ENCODE measurements around the gene PSMB7.
A peak's percentile ranks its signal among the peaks of the same experiment; 100 is the strongest.

The PSMB7 gene

GRCh38 chr9:124399968-124400940 is 15.0 kb downstream of the PSMB7 start:
- Mint-ChIP-seq H3K4me1 (peaks cover 53% of the 10 kb centered on the region), H3K4me3 (no peak overlapping the region), H3K9me3 (no peaks in the 10 kb centered on the region), H3K36me3 (peaks cover 9% of the 10 kb centered on the region), H3K27me3 (no peaks in the 10 kb centered on the region), H3K27ac (no peak overlapping the region)

DNA sequence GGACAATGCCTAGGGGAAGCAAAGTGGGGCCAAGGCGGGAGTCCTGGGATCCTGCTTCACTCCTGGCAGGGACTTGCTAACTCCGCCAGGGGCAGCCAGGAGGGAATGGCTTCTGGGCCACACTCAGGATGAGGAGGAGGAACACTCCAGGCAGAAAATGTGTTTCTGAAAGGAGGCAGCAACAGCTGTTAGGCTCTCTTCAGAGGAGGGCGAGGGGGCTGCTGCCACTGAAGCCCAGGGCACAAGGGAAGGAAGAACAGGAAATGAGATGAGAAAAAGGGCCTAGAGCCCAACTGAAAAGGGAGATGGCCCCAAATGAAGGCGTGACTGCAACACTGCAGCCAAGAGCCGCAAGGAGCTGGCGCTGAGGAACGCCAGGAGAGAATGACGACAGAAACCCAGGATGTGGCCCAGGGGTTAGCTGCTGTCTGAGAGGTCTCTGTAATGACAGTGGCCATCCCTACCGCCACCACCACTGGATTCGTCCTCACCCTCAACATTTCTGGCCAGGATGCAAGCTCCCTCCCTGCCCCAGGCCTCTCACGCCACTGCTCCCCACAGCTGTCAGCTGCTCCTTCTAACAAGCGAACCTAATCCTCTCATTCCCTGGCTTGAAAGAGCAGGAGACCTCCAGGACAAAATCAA is 15.8 kb downstream of the PSMB7 start:
- H3K27ac Mint-ChIP-seq: no peak overlapping the region
- H3K9me3 Mint-ChIP-seq: no peaks in the 10 kb centered on the region
- no peaks in the 10 kb centered on the region for H3K27me3 Mint-ChIP-seq
- no peak overlapping the region for H3K4me3 Mint-ChIP-seq
- peaks cover 5% of the 10 kb centered on the region for H3K36me3 Mint-ChIP-seq
- peaks cover 58% of the 10 kb centered on the region for H3K4me1 Mint-ChIP-seq

GRCh38 chr9:124398191-124398935 is 16.9 kb downstream of the PSMB7 start:
- Mint-ChIP-seq H3K9me3 (no peaks in the 10 kb centered on the region), H3K36me3 (peaks cover 3% of the 10 kb centered on the region), H3K4me3 (no peak overlapping the region), H3K4me1 (peaks cover 63% of the 10 kb centered on the region), H3K27me3 (no peaks in the 10 kb centered on the region), H3K27ac (no peak overlapping the region)

DNA sequence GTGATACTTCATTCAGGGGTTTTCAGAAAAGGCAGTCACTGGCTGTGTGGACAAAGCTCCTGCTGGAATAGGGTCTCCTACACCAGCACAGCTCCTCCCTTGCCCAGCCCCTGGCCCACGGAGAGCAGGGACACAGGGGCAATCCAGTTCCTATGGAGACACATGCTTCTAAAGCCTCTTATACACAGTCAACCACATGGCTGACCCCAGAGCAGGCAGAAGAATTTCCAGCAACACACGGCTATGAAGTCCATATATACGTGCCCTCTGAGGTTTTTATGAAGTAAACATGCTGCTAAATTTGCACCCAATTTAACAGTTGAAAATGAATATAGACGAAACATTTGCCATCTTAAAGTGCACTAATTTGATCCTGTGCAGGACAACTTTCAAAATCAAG is 19.4 kb downstream of the PSMB7 start:
- H3K9me3 Mint-ChIP-seq: no peaks in the 10 kb centered on the region
- H3K27me3 Mint-ChIP-seq: no peaks in the 10 kb centered on the region
- peaks cover 74% of the 10 kb centered on the region for H3K4me1 Mint-ChIP-seq
- peaks cover under 1% of the 10 kb centered on the region for H3K36me3 Mint-ChIP-seq
- H3K27ac Mint-ChIP-seq: no peak overlapping the region
- no peak overlapping the region for H3K4me3 Mint-ChIP-seq

GRCh38 chr9:124394596-124394995 is 20.6 kb downstream of the PSMB7 start:
- Mint-ChIP-seq H3K4me1 (peaks cover 80% of the 10 kb centered on the region), H3K36me3 (no peaks in the 10 kb centered on the region), H3K27ac (no peak overlapping the region), H3K4me3 (no peak overlapping the region), H3K27me3 (no peaks in the 10 kb centered on the region), H3K9me3 (no peaks in the 10 kb centered on the region)

GRCh38 chr9:124394167-124394566 is 21.1 kb downstream of the PSMB7 start:
- no peak overlapping the region for H3K27ac Mint-ChIP-seq
- no peak overlapping the region for H3K4me3 Mint-ChIP-seq
- H3K27me3 Mint-ChIP-seq: no peaks in the 10 kb centered on the region
- no peaks in the 10 kb centered on the region for H3K36me3 Mint-ChIP-seq
- no peaks in the 10 kb centered on the region for H3K9me3 Mint-ChIP-seq
- peaks cover 82% of the 10 kb centered on the region for H3K4me1 Mint-ChIP-seq

DNA sequence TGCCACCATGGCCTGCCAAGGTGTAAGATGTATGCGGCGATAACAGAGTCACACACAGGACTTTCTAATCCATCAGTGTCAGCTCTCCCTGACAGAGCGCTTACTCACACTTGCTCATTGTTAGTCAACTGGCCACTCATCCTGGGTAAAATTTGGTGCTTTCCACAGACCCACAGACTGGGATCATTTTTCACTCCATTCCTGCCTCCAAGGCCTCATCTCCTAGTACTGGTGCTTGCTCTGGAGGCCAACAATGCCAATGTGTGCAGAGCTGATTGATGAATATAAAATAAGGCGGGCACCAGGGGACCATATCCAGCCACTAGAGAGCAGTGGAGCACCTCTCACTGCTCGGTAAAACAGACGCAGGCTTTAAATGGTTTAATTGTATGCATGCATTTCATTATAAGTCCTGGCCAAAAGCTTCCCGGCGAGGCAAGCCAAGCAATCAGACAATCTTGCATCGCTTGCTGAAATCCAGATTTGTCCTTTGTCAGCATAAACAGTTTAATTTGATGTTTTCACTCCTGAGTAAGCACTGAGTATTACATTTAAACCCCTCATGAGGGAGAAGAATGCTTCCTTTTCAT is 22.3 kb downstream of the PSMB7 start:
- no peak overlapping the region for H3K4me3 Mint-ChIP-seq
- no peaks in the 10 kb centered on the region for H3K27me3 Mint-ChIP-seq
- H3K36me3 Mint-ChIP-seq: no peaks in the 10 kb centered on the region
- H3K4me1 Mint-ChIP-seq: peaks cover 82% of the 10 kb centered on the region
- no peak overlapping the region for H3K27ac Mint-ChIP-seq
- H3K9me3 Mint-ChIP-seq: no peaks in the 10 kb centered on the region

- H3K4me1 Mint-ChIP-seq: peaks cover 87% of the 10 kb centered on the region
- no peaks in the 10 kb centered on the region for H3K9me3 Mint-ChIP-seq
- H3K27ac Mint-ChIP-seq: no peak overlapping the region
- no peak overlapping the region for H3K4me3 Mint-ChIP-seq
- no peaks in the 10 kb centered on the region for H3K27me3 Mint-ChIP-seq
- H3K36me3 Mint-ChIP-seq: no peaks in the 10 kb centered on the region
These were observed 22.9 kb downstream of the PSMB7 start for GRCh38 chr9:124392254-124392870.

DNA sequence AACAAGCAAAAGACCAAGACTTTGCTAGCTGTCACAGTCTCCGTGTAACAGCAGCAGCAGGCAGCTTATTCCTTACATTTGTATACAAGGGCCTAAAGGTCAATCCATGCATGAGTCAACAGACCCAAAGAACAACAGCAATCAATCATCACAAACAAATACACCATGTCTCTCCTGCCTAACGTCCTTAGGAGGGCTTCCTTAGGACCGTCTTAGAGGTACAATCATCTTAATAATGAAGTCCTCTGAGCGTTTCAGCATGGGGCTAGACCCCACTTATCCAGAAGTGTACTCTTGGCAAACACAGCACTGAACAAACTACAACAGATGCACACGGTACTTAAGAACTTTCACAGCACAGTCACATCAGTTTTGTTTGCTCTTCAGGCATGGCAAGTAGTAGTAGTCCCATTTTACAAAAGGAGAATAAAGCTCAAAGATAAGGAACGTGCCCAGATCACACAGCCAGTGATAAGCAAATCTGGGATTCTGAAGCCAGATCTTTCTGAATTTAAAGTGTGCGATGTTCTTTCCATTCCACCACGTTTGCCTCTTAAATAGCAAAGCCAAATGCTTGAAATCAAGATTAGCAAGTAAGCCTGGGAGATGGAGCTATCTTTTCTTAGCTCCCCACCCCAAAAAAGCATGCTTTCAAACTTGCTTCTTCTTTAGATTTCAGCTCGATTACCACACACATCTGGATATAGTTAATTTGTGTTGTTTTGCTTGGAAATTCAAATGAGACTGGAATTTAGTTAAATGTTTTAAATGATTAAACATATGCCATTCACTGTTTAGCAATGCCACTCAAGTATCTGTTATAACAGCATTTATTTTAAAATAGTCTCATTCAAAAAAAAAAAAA is 24.2 kb downstream of the PSMB7 start:
- H3K4me3 Mint-ChIP-seq: no peak overlapping the region
- H3K27me3 Mint-ChIP-seq: no peaks in the 10 kb centered on the region
- H3K27ac Mint-ChIP-seq: peak overlapping the region; percentile 68
- no peaks in the 10 kb centered on the region for H3K36me3 Mint-ChIP-seq
- peaks cover 87% of the 10 kb centered on the region for H3K4me1 Mint-ChIP-seq
- no peaks in the 10 kb centered on the region for H3K9me3 Mint-ChIP-seq

- Mint-ChIP-seq H3K9me3 (no peaks in the 10 kb centered on the region), H3K4me3 (no peak overlapping the region), H3K27me3 (no peaks in the 10 kb centered on the region), H3K27ac (no peak overlapping the region), H3K36me3 (no peaks in the 10 kb centered on the region), H3K4me1 (peaks cover 75% of the 10 kb centered on the region)
These were observed 25.9 kb downstream of the PSMB7 start for GRCh38 chr9:124389146-124389939.

GRCh38 chr9:124388275-124389048 is 26.8 kb downstream of the PSMB7 start:
- no peaks in the 10 kb centered on the region for H3K27me3 Mint-ChIP-seq
- H3K4me3 Mint-ChIP-seq: no peak overlapping the region
- H3K9me3 Mint-ChIP-seq: no peaks in the 10 kb centered on the region
- H3K27ac Mint-ChIP-seq: no peak overlapping the region
- H3K4me1 Mint-ChIP-seq: peaks cover 67% of the 10 kb centered on the region
- no peaks in the 10 kb centered on the region for H3K36me3 Mint-ChIP-seq

DNA sequence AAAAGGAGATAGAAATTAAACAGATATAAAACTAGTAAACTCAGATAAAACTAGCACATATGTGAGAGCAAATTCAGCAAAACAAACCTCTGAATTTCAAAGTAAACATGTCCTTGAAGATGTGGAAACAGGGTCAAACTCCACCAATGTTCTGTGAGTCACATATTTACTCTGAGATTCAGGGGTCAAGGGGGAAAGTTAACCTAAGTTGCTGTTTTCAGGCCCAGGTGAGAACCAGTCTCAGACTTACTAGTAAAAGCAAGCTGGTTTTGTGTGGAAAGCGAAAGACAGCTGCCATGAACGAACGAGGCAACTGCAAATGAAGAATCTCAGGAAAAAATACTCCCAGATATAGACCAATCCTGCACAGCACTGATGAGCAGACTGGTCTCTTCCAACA is 29.0 kb downstream of the PSMB7 start:
- H3K4me1 Mint-ChIP-seq: peaks cover 46% of the 10 kb centered on the region
- no peak overlapping the region for H3K27ac Mint-ChIP-seq
- peaks cover 4% of the 10 kb centered on the region for H3K36me3 Mint-ChIP-seq
- H3K9me3 Mint-ChIP-seq: no peaks in the 10 kb centered on the region
- no peaks in the 10 kb centered on the region for H3K27me3 Mint-ChIP-seq
- no peak overlapping the region for H3K4me3 Mint-ChIP-seq

DNA sequence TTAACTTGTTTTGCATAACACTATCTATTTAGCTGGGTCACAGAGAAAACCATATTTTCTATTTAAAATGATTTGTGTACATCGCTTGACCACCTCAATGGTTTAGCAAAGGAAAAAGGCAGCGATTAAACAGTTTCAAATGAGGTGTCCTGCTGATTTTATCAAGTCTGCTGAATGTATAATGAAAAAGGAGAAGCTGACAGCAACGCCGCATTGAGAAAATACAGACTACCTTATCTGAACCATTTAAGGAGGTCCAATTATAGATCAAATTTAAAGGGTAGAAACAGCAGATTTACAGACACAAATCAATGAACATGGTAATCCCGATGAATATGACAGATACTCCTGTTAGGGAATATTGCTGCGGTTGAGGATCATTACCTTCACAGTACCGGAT is 29.6 kb downstream of the PSMB7 start:
- H3K27me3 Mint-ChIP-seq: no peaks in the 10 kb centered on the region
- H3K27ac Mint-ChIP-seq: no peak overlapping the region
- H3K4me1 Mint-ChIP-seq: peaks cover 40% of the 10 kb centered on the region
- no peak overlapping the region for H3K4me3 Mint-ChIP-seq
- no peaks in the 10 kb centered on the region for H3K9me3 Mint-ChIP-seq
- H3K36me3 Mint-ChIP-seq: peaks cover 4% of the 10 kb centered on the region
